Measurements from ENCODE around the gene CIDEB. TPM values are rescaled to one million over a fixed set of nuclear protein-coding genes. Genes with fewer than 3 reads are reported as not detected.

Gene CIDEB
- total and polyA plus RNA-seq, 2 of the 13 experiments (the other 11 are each of a cell fraction or from before 2014, with no cell fraction given), result 35.8 to 110 TPM

DNA sequence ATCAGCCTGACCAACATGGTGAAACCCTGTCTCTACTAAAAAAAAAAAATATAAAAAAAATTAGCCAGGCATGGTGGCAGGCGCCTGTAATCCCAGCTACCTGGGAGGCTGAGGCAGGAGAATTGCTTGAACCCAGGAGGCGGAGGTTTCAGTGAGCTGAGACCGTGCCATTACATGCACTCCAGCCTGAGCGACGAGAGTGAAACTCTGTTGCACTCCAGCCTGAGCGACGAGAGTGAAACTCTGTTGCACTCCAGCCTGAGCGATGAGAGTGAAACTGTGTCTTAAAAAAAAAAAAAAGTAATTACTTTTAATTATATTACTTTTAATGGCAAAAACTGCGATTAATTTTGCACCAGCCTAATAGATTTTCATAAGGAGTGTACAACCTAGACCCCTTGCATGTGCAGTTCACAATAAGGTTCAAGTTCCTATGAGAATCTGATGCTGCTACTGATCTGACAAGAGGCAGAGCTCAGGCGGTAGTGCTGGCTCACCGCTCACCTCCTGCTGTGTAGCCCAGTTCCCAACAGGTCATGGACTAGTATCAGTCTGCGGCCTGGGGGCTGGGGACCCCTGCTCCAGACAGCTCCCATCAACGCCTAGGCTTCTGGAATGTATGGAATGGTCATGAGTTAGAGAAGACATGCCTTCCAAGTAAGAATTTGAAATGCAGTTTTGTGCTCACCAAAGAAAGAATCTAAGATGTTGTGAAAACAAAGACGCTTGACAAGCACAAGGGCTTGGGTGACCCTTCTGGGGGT is 13.6 kb upstream of the CIDEB start:
- H3K4me3 ChIP-seq (replicated peaks in 1 of 3; ENCODE audit: insufficient read depth in 1 of 3, low read depth in 2 of 3, low read length in 3 of 3), result no peak overlapping the region
- no peak overlapping the region for H2AFZ ChIP-seq (ENCODE audit: low read length)
- no peak for ATAC-seq
- BruUV-seq (replicated peaks), result no TSS peak
- intact Hi-C loops (cut with micrococcal nuclease; ENCODE audit: unreplicated experiment), result no loop called here
- no peak overlapping the region for H3K9ac ChIP-seq (ENCODE audit: insufficient read depth, low read depth, low read length)
- H3K9me3 ChIP-seq (ENCODE audit: low read length), result no peaks in the 10 kb centered on the region
- H3K4me2 ChIP-seq (ENCODE audit: low read depth, low read length), result no peak overlapping the region
- TF ChIP-seq NFE2L1 (CRISPR knock-in tag; IDR thresholded peaks at IDR 0.05; ENCODE audit: borderline replicate concordance), result no peak
- 0 out of 2 replicates have a peak, but pooled peaks have one; percentile 41 for TF ChIP-seq NRL (CRISPR knock-in tag; IDR thresholded peaks at IDR 0.05; ENCODE audit: borderline replicate concordance)
- TF ChIP-seq HOXD1 (CRISPR knock-in tag; IDR thresholded peaks at IDR 0.05), result no peak
- TF ChIP-seq, protein P1, sequence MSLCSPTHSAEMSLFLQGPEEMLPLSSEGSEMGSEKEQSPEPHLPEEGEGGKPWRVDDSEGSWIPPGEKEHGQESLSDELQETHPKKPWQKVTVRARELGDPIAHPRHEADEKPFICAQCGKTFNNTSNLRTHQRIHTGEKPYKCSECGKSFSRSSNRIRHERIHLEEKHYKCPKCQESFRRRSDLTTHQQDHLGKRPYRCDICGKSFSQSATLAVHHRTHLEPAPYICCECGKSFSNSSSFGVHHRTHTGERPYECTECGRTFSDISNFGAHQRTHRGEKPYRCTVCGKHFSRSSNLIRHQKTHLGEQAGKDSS (CRISPR knock-in tag; IDR thresholded peaks at IDR 0.05; ENCODE audit: borderline replicate concordance, low read depth), result no peak
- no peak for TF ChIP-seq ZKSCAN8 (CRISPR knock-in tag; IDR thresholded peaks at IDR 0.05; ENCODE audit: borderline replicate concordance)
- TF ChIP-seq ERF (CRISPR knock-in tag; IDR thresholded peaks at IDR 0.05), result no peak
- TF ChIP-seq, protein P2, sequence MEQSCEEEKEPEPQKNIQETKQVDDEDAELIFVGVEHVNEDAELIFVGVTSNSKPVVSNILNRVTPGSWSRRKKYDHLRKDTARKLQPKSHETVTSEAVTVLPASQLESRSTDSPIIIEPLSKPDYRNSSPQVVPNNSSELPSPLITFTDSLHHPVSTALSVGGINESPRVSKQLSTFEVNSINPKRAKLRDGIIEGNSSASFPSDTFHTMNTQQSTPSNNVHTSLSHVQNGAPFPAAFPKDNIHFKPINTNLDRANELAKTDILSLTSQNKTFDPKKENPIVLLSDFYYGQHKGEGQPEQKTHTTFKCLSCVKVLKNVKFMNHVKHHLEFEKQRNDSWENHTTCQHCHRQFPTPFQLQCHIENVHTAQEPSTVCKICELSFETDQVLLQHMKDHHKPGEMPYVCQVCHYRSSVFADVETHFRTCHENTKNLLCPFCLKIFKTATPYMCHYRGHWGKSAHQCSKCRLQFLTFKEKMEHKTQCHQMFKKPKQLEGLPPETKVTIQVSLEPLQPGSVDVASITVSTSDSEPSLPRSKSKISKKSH (CRISPR knock-in tag; IDR thresholded peaks at IDR 0.05; ENCODE audit: borderline replicate concordance), result no peak
- TF ChIP-seq ZBTB7B (CRISPR knock-in tag; IDR thresholded peaks at IDR 0.05), result no peak
- no peak for TF ChIP-seq ZNF790 (CRISPR knock-in tag; IDR thresholded peaks at IDR 0.05; ENCODE audit: borderline replicate concordance)
- no peak for TF ChIP-seq MED8 (CRISPR knock-in tag; IDR thresholded peaks at IDR 0.05; ENCODE audit: insufficient replicate concordance)
- TF ChIP-seq HES4 (CRISPR knock-in tag; IDR thresholded peaks at IDR 0.05; ENCODE audit: borderline replicate concordance), result peak; percentile 38; the same call in 1 of the 2 replicates
- no peak for TF ChIP-seq CC2D1A (CRISPR knock-in tag; IDR thresholded peaks at IDR 0.05)
- TF ChIP-seq GPN1 (CRISPR knock-in tag; IDR thresholded peaks at IDR 0.05; ENCODE audit: borderline replicate concordance), result no peak
- TF ChIP-seq, protein P3, sequence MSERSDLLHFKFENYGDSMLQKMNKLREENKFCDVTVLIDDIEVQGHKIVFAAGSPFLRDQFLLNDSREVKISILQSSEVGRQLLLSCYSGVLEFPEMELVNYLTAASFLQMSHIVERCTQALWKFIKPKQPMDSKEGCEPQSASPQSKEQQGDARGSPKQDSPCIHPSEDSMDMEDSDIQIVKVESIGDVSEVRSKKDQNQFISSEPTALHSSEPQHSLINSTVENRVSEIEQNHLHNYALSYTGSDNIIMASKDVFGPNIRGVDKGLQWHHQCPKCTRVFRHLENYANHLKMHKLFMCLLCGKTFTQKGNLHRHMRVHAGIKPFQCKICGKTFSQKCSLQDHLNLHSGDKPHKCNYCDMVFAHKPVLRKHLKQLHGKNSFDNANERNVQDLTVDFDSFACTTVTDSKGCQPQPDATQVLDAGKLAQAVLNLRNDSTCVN (CRISPR knock-in tag; IDR thresholded peaks at IDR 0.05; ENCODE audit: borderline replicate concordance), result no peak
- peak; percentile 28 for TF ChIP-seq TEAD3 (CRISPR knock-in tag; optimal IDR thresholded peaks at IDR 0.05; ENCODE audit: borderline replicate concordance)
- 53% methylated on average over 14 of the region's 14 CpGs for WGBS (ENCODE audit: low lambda C conversion rate)
- H3K79me2 ChIP-seq (ENCODE audit: insufficient read depth, low read length), result no peaks in the 10 kb centered on the region
- no peaks in the 10 kb centered on the region for H3K36me3 ChIP-seq (replicated peaks in 1 of 2; ENCODE audit: control insufficient read depth in 1 of 2, insufficient read depth in 2 of 2, low read length in 2 of 2)
- in situ Hi-C loops (cut with HindIII; ENCODE audit: extremely low pct_ligation_motif_present, low pct_unique_long_range_greater_than_20kb), result no loop called here
- ChIA-PET POLR2A (interaction anchor here (1.7 to 1.9 kb wide), 2 partner anchors 14 to 109 kb away, joined by 3 to 7 read pairs; partner anchors contain the start of genes CIDEB and KHNYN), CTCF (ENCODE audit: low intra/inter-chr PET ratio, low total read pairs) (no interaction called here)
- no peak overlapping the region for H3K27ac ChIP-seq (ENCODE audit: extremely low read length, insufficient read depth, low read length)
- no peak for FAIRE-seq
- peaks cover 25 to 87% of the 10 kb centered on the region in 2 experiments for H3K27me3 ChIP-seq (ENCODE audit: control insufficient read depth in 1 of 2, insufficient read depth in 2 of 2, low read length in 2 of 2)
- no peak for DNase-seq (ENCODE audit: low spot score)
- H3K4me1 ChIP-seq (ENCODE audit: insufficient read depth, low read length), result peaks cover 24% of the 10 kb centered on the region
- H4K20me1 ChIP-seq (ENCODE audit: insufficient read depth, low read length), result no peaks in the 10 kb centered on the region

All from HepG2 (cell line).